ENCODE results near the gene RRM2.

RRM2 gene

DNA sequence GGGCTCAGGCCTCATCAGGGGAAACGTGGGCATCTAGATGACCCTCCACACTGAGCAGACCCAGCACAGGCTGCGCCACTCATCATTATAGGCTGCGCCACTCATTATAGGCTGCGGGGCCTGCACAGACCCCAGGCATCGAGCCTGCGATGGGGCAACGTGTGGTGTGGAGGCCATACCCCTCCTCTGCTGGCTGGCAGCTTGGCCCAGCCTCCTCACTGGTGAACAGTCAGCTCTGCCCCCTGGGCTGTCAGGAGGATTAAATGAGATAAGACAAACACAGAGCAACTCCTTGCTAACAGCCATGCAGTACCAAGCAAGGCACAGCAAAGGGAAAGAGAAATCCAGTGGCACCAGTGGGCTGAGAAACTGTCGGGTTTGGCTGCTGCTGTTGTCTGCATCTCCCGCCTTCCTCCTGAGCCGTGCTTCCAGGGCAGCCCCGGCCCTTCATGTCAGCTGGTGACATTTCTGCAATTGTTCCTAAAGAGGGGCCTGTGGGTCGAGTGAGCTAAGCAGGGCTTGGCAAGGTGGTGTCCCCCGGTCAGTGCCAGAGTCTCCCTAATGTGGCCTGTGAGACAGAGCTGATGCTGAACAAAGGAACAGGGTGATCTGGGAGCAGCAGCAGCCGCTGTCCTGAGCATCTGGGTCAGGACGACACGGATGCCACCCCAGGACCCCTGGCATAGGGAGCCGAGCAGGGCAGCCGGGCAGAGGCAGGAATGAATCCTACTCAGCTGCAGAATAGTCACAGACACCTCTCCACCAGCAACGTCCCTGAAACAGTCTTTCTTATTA is 48.7 kb downstream of the RRM2 start:
- no peak overlapping the region for H3K4me3 ChIP-seq (replicated peaks in 1 of 2; ENCODE audit: low read depth in 2 of 2, low read length in 2 of 2)
- TF ChIP-seq, protein P1, sequence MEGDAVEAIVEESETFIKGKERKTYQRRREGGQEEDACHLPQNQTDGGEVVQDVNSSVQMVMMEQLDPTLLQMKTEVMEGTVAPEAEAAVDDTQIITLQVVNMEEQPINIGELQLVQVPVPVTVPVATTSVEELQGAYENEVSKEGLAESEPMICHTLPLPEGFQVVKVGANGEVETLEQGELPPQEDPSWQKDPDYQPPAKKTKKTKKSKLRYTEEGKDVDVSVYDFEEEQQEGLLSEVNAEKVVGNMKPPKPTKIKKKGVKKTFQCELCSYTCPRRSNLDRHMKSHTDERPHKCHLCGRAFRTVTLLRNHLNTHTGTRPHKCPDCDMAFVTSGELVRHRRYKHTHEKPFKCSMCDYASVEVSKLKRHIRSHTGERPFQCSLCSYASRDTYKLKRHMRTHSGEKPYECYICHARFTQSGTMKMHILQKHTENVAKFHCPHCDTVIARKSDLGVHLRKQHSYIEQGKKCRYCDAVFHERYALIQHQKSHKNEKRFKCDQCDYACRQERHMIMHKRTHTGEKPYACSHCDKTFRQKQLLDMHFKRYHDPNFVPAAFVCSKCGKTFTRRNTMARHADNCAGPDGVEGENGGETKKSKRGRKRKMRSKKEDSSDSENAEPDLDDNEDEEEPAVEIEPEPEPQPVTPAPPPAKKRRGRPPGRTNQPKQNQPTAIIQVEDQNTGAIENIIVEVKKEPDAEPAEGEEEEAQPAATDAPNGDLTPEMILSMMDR (IDR thresholded peaks at IDR 0.05; ENCODE audit: low read depth, low read length): no peak
- DNase-seq (ENCODE audit: low read depth in 2 of 2): no peak

DNA sequence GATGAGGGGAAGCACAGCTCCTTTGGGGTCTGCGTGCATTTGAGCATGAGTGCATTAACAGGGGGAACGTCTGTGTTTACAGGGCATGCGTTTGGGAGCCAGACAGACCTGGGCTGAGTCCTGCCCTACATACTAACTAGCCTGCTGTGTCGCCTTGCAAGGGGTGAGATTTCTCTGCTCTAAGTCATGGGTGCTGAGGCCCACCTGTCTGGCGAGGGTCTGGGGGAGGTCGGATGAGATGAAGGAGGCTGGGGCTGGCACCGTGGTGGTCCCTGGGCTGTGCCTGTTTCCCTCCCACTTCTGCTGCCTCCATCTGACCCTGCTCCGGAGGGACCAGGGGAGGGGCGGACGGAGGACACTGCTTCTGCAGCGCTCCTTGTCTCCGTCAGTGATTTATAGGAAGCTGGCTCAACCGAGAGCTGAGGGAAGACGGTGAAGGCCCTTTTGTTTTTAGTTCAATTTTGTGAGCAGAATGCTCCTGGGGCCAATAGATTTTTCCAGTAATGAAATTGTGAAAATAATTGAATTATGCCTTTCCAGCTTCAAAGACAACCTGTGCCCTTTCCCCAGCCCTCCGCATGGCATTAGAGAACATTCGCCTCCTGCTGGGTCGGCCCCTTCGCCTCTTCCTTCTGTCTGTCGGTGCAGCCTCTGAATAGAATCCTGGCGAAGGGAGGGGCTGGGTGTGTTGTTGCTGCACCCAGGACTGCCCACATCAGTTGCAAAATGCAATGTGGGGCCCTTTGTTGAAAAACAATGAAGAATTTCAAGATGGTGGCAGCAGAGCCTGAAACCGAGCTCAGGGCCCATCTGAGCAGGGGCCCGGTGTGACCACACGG is 49.7 kb downstream of the RRM2 start:
- DNase-seq (ENCODE audit: low read depth in 2 of 2): no peak
- TF ChIP-seq, protein P1 (IDR thresholded peaks at IDR 0.05; ENCODE audit: low read depth, low read length): no peak
- H3K4me3 ChIP-seq (replicated peaks in 1 of 2; ENCODE audit: low read depth in 2 of 2, low read length in 2 of 2): no peak overlapping the region

DNA sequence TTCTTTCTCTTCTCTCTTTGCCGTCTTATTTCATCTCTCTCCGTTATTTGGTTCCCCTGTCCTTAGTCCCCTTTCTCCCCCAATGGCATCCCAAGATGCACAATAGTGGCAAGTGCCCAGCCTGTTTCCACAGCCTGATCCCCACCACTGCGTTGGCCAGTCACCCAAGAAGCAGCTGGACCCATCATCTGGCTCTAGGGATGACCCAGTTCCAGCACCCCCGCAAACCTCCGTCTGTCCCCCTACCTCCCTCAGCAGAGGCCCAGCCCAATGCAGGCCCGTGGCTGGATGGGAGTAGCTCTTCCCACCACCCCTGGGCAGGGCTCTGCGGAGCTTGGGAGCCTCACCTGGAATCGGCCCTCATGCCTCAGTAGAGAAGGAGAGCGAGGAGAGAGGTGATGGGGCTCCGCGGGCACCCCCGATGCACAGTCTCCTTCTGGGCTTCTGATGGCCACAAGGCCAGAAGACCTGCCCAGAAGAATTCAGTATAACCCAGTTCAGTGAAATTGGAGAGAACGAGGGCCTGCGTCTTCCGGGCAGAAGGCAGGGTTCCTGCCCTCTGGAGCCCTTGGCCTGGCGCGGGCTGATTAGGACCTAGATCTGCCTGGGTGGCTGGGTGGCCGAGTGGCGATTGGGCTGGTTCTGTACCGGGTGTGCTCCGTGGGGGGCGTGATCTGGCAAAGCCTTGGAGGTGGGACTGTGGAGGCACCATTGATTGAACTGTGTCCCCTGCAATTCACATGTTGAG is 50.9 kb downstream of the RRM2 start:
- DNase-seq (ENCODE audit: low read depth in 2 of 2): no peak
- H3K4me3 ChIP-seq (replicated peaks in 1 of 2; ENCODE audit: low read depth in 2 of 2, low read length in 2 of 2): no peak overlapping the region
- TF ChIP-seq, protein P1 (IDR thresholded peaks at IDR 0.05; ENCODE audit: low read depth, low read length): no peak

DNA sequence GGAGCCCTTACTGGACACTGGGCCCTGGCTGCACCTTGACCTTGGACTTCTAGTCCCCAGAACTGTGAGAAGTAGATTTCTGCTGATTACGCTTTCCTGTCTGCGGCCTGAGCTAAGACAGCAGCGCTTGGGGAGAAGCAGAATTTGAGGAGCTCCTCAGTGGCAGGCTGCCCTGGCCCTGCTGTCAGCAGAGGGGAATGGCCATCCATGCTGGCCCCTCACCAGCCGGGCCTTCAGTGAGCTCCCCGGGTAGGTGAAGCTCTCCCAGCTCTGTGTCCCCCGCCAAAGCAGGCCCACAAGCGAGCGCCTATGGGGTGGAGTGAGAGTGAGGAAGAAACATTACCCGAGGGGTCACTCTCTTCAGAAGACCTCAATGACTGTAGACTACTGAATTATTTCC is 51.6 kb downstream of the RRM2 start:
- no peak for DNase-seq (ENCODE audit: low read depth in 2 of 2)
- TF ChIP-seq, protein P1 (IDR thresholded peaks at IDR 0.05; ENCODE audit: low read depth, low read length): no peak

DNA sequence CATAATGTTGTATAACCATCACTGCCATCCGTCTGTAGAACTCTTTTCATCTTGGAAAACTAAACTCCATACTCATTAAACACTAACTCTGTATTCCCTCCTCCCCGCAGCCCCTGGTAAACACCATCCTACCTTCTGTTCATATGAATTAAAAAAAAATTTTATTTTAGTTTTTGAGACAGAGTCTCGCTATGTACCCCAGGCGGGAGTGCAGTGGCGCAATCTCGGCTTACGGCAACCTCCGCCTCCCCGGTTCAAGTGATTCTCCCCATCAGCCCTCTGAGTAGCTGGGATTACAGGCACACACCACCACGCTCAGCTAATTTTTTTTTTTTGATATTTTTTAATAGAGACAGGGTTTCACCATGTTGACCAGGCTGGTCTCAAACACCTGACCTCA is 52.9 kb downstream of the RRM2 start:
- DNase-seq (ENCODE audit: low read depth in 2 of 2): no peak
- no peak overlapping the region for H3K4me3 ChIP-seq (replicated peaks in 1 of 2; ENCODE audit: low read depth in 2 of 2, low read length in 2 of 2)
- TF ChIP-seq, protein P1 (IDR thresholded peaks at IDR 0.05; ENCODE audit: low read depth, low read length): no peak

More for the DNA sequence above, 51.6 kb downstream of the RRM2 start:
- H3K4me3 ChIP-seq (replicated peaks in 1 of 2; ENCODE audit: low read depth in 2 of 2, low read length in 2 of 2): no peak overlapping the region

DNA sequence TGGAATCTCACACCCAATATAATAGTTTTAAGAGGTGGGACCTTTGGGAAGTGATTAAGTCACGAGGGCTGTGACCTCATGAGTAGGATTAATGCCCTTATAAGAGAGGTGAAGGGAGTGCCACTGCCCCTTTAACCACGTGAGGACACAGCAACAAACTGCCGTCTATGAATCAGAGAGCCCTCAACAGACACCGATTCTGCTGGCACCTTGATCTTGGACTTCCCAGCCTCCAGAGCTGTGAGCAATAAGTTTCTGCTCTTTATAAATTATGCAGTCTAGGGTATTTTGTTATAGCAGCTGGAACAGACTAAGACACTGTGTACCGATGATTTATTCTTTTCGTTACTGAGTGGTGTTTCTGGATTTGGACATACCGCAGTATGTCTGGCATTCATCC is 56.2 kb downstream of the RRM2 start:
- TF ChIP-seq, protein P1 (IDR thresholded peaks at IDR 0.05; ENCODE audit: low read depth, low read length): no peak
- no peak overlapping the region for H3K4me3 ChIP-seq (replicated peaks in 1 of 2; ENCODE audit: low read depth in 2 of 2, low read length in 2 of 2)
- DNase-seq (ENCODE audit: low read depth in 2 of 2): no peak

Data from cardiac fibroblast (primary cell).